Spleen (tissue), 7 donors: Measurements from ENCODE around the gene CDK2AP2.
A peak's percentile ranks its signal among the peaks of the same experiment; 100 is the strongest.

ENCODE experiments used
- CTCF ChIP-seq, 11 experiments: fragments of 200-600 bp in 7 of 11; fragments of 450-650 bp in 4 of 11; sonication (generic) in 4 of 11; IDR thresholded peaks in 8 of 11; conservative IDR thresholded peaks in 3 of 11; 1 replicate in 7 of 11; 2 replicates in 4 of 11; pipeline versions ENCODE4 v1.4.0 to v1.8.0; 2016 to 2021; ENCODE audit warnings: antibody characterized with exemption in 11 of 11, inconsistent platforms in 4 of 11, mild to moderate bottlenecking in 1 of 11
- POLR2A ChIP-seq, 3 donors: fragments of 450-650 bp; IDR thresholded peaks; one replicate each; pipeline ENCODE4 v1.5.1; 2017; ENCODE audit warnings: antibody characterized with exemption in 3 of 3, mild to moderate bottlenecking in 1 of 3
- POLR2AphosphoS5 ChIP-seq, 3 donors: sonication (generic); formaldehyde crosslinking; IDR thresholded peaks; one replicate each; pipeline ENCODE4 v1.5.1; 2017; ENCODE audit warnings: antibody characterized with exemption in 3 of 3
- donor health status: DM: no; HTN: no; CAD: no; lungs with moderate emphysema.
- donor health status: DM: no; HTN: no; CAD: no.
- donor health status: DM: no; HTN: no; CAD: no.

- TF ChIP-seq CTCF (IDR thresholded peaks at IDR 0.05 in 8 of 11, conservative IDR thresholded peaks at IDR 0.05 in 3 of 11) (no peak), POLR2AphosphoS5 (IDR thresholded peaks at IDR 0.05) (peak in 1 of 3 donors; percentile 13), POLR2A (IDR thresholded peaks at IDR 0.05) (no peak)
Measured at GRCh38 chr11:67466367-67466766, 41.6 kb downstream of the CDK2AP2 start.
